PC-3 (cell line): ENCODE results near the gene SEL1L2. TPM values are rescaled to one million over a fixed set of nuclear protein-coding genes. Genes with fewer than 3 reads are reported as not detected.

Experiments
- ATAC-seq: fragments of 200-7000 bp; cut with Tn5 transposase; 2 replicates; pipeline ENCODE4 v1.9.1; 2020; ENCODE audit warnings: mild to moderate bottlenecking, moderate library complexity
- BruUV-seq: library from RNA; stranded (reverse); fragments of 400-500 nt; replicated peaks from 2 replicates; lab custom pipeline; 2021; lab: Mats Ljungman, UMichigan
- CTCF ChIA-PET: fragments of 300-600 bp; sonication (Branson Sonifier 250); formaldehyde crosslinking; loops from one replicate; lab custom pipeline; 2022; ENCODE audit warnings: antibody characterized with exemption; lab: Charles Lee
- POLR2A ChIA-PET: fragments of 300-600 bp; sonication (Branson Sonifier 250); formaldehyde crosslinking; loops from one replicate; lab custom pipeline; 2022; ENCODE audit warnings: antibody characterized with exemption; ENCODE audit not compliant: unreplicated experiment; lab: Charles Lee
- DNase-seq: peaks from one replicate; pipeline ENCODE4 v3.0.0-alpha.2; 2015
- H2AFZ ChIP-seq: fragments of 300-600 bp; sonication (generic); 2 replicates; pipeline ENCODE4 v1.6.0; 2016; ENCODE audit warnings: antibody characterized with exemption, low read length
- H3F3A ChIP-seq: fragments of 300-600 bp; sonication (generic); one replicate; pipeline ENCODE4 v1.6.0; 2017; ENCODE audit warnings: antibody characterized with exemption, low read length, control low read depth, mild to moderate bottlenecking; ENCODE audit not compliant: unreplicated experiment
- H3K27ac ChIP-seq: fragments of 300-600 bp; sonication (generic); 2 replicates; pipeline ENCODE4 v1.5.1; 2016; ENCODE audit warnings: mild to moderate bottlenecking, low read length
- H3K27me3 ChIP-seq: fragments of 300-600 bp; sonication (generic); 2 replicates; pipeline ENCODE4 v1.6.1; 2016; ENCODE audit warnings: low read length, mixed read lengths
- H3K36me3 ChIP-seq: fragments of 300-600 bp; sonication (generic); 2 replicates; pipeline ENCODE4 v1.6.1; 2016; ENCODE audit warnings: low read depth, mixed run types, low read length, mixed read lengths
- H3K4me1 ChIP-seq: fragments of 300-600 bp; sonication (generic); 2 replicates; pipeline ENCODE4 v1.5.1; 2016; ENCODE audit warnings: low read length; ENCODE audit not compliant: insufficient read depth
- H3K4me2 ChIP-seq: fragments of 300-600 bp; sonication (generic); 2 replicates; pipeline ENCODE4 v1.6.0; 2016; ENCODE audit warnings: low read length
- H3K4me3 ChIP-seq: fragments of 300-600 bp; sonication (generic); 2 replicates; pipeline ENCODE4 v1.5.1; 2016; ENCODE audit warnings: mild to moderate bottlenecking, low read length, mixed read lengths
- H3K79me2 ChIP-seq: fragments of 300-600 bp; sonication (generic); 2 replicates; pipeline ENCODE4 v1.6.1; 2017; ENCODE audit warnings: low read length, mixed read lengths
- H3K9ac ChIP-seq: fragments of 300-600 bp; sonication (generic); 2 replicates; pipeline ENCODE4 v1.6.0; 2016; ENCODE audit warnings: mild to moderate bottlenecking, low read length
- H3K9me2 ChIP-seq: fragments of 300-600 bp; sonication (generic); replicated peaks from 2 replicates; pipeline ENCODE4 v1.6.1; 2016; ENCODE audit warnings: mixed run types, low read length, mixed read lengths
- H3K9me3 ChIP-seq: fragments of 300-600 bp; sonication (generic); 2 replicates; pipeline ENCODE4 v1.6.1; 2016; ENCODE audit warnings: low read length, mixed read lengths
- H4K20me1 ChIP-seq: fragments of 300-600 bp; sonication (generic); 2 replicates; pipeline ENCODE4 v1.6.1; 2016; ENCODE audit warnings: low read length, mixed read lengths
- CTCF ChIP-seq: fragments of 300-600 bp; sonication (generic); conservative IDR thresholded peaks from 2 replicates; pipeline ENCODE4 v1.5.1; 2017; ENCODE audit warnings: antibody characterized with exemption, low read depth, mild to moderate bottlenecking, low read length
- EZH2 ChIP-seq: fragments of 300-600 bp; sonication (generic); IDR thresholded peaks from one replicate; pipeline ENCODE4 v1.6.1; 2017; ENCODE audit warnings: antibody characterized with exemption, mild to moderate bottlenecking, low read length; ENCODE audit not compliant: unreplicated experiment
- EZH2phosphoT487 ChIP-seq: fragments of 300-600 bp; sonication (generic); IDR thresholded peaks from 2 replicates; pipeline ENCODE4 v1.6.1; 2018; ENCODE audit warnings: mild to moderate bottlenecking, antibody characterized with exemption, low read length, borderline replicate concordance
- intact Hi-C: fragments of 100-400 bp; cut with micrococcal nuclease; formaldehyde crosslinking; loops from 2 replicates; pipeline ENCODE4 v1.9.0; 2023
- total RNA-seq: library from RNA; depleted of rRNA; stranded (reverse); fragments of >200 nt; gene quantifications from 2 replicates; pipeline ENCODE4 v1.2.3, GENCODE V29; 2014

SEL1L2 gene
- total RNA-seq, 1 experiment from 2014 or later, result not detected

GRCh38 chr20:13874394-13875157 lies 115.8 kb downstream of the SEL1L2 start:
- TF ChIP-seq CTCF (no peak), EZH2phosphoT487 (no peak), EZH2 (no peak)
- no peaks in the 10 kb centered on the region for H3K9me2 ChIP-seq
- CTCF ChIA-PET, result no interaction called here
- no peaks in the 10 kb centered on the region for H3K9me3 ChIP-seq
- intact Hi-C loops, result no loop called here
- no peaks in the 10 kb centered on the region for H4K20me1 ChIP-seq
- no peaks in the 10 kb centered on the region for H3F3A ChIP-seq
- DNase-seq (no peak), ATAC-seq (no peak; the same call in 1 of the 2 replicates)
- no peak overlapping the region for H3K9ac ChIP-seq
- H3K36me3 ChIP-seq, result no peaks in the 10 kb centered on the region
- H3K4me3 ChIP-seq, result no peak overlapping the region
- no peak overlapping the region for H3K27ac ChIP-seq
- H3K27me3 ChIP-seq, result 0 out of 2 replicates have a peak, but pooled peaks cover 5% of the 10 kb centered on the region
- peaks cover 10% of the 10 kb centered on the region for H3K4me1 ChIP-seq
- BruUV-seq, result no TSS peak
- no peak overlapping the region for H3K4me2 ChIP-seq
- POLR2A ChIA-PET, result no interaction called here
- H2AFZ ChIP-seq, result no peak overlapping the region
- no peaks in the 10 kb centered on the region for H3K79me2 ChIP-seq

GRCh38 chr20:13873831-13874230 lies 116.6 kb downstream of the SEL1L2 start:
- no peaks in the 10 kb centered on the region for H3F3A ChIP-seq
- H3K9me2 ChIP-seq, result no peaks in the 10 kb centered on the region
- H2AFZ ChIP-seq, result no peak overlapping the region
- CTCF ChIA-PET, result no interaction called here
- H3K4me2 ChIP-seq, result no peak overlapping the region
- peaks cover 8% of the 10 kb centered on the region; the same call in 1 of the 2 replicates for H3K27me3 ChIP-seq
- peaks cover 8% of the 10 kb centered on the region for H3K4me1 ChIP-seq
- no peak overlapping the region for H3K4me3 ChIP-seq
- no peaks in the 10 kb centered on the region for H4K20me1 ChIP-seq
- intact Hi-C loops, result no loop called here
- no peak overlapping the region for H3K9ac ChIP-seq
- POLR2A ChIA-PET, result no interaction called here
- DNase-seq (no peak), ATAC-seq (no peak)
- TF ChIP-seq EZH2phosphoT487, result no peak
- no peak for TF ChIP-seq CTCF
- TF ChIP-seq EZH2, result no peak
- no TSS peak for BruUV-seq
- H3K27ac ChIP-seq, result no peak overlapping the region
- no peaks in the 10 kb centered on the region for H3K36me3 ChIP-seq
- no peaks in the 10 kb centered on the region for H3K79me2 ChIP-seq
- H3K9me3 ChIP-seq, result no peaks in the 10 kb centered on the region

GRCh38 chr20:13870170-13870748 lies 120.2 kb downstream of the SEL1L2 start:
- no peaks in the 10 kb centered on the region for H3K79me2 ChIP-seq
- no peaks in the 10 kb centered on the region for H3K4me1 ChIP-seq
- no peaks in the 10 kb centered on the region for H3F3A ChIP-seq
- H3K9me3 ChIP-seq, result no peaks in the 10 kb centered on the region
- ChIA-PET CTCF (no interaction called here), POLR2A (no interaction called here)
- peaks cover 29% of the 10 kb centered on the region for H3K27me3 ChIP-seq
- H3K9me2 ChIP-seq, result no peaks in the 10 kb centered on the region
- no TSS peak for BruUV-seq
- no peak overlapping the region for H2AFZ ChIP-seq
- intact Hi-C loops, result no loop called here
- H3K9ac ChIP-seq, result no peak overlapping the region
- H4K20me1 ChIP-seq, result no peaks in the 10 kb centered on the region
- DNase-seq (no peak), ATAC-seq (no peak)
- no peak overlapping the region for H3K4me2 ChIP-seq
- H3K27ac ChIP-seq, result no peak overlapping the region
- TF ChIP-seq EZH2phosphoT487 (no peak), CTCF (no peak), EZH2 (no peak)
- H3K4me3 ChIP-seq, result no peak overlapping the region
- no peaks in the 10 kb centered on the region for H3K36me3 ChIP-seq
